ENCODE measurements around the gene EPM2A.

EPM2A gene

GRCh38 chr6:145602726-145603326, 132.5 kb downstream of the EPM2A start:
- no peak for DNase-seq (ENCODE audit: low read depth)

DNA sequence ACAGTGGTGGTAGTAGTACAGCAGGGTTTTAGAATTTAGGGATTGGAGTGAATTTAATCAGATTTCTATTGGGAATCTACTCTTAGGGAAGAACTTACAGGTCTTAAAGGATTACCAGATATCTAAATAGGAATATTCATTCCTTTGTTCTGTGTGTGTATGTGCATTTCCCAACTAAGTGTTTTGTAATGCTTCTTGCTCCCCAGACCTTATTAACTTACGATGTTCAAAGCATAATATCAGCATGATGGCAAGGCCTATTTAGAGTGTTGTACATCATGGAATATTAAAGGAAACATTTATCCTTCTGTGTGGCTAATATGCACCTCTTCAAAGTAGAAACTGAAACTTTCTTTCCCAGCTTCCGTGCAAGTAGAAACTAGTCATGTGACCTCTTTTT, 133.9 kb downstream of the EPM2A start:
- DNase-seq (ENCODE audit: low read depth), result no peak

- no peak for DNase-seq (ENCODE audit: low read depth)
Observed at GRCh38 chr6:145600299-145600698, 135.0 kb downstream of the EPM2A start.

DNA sequence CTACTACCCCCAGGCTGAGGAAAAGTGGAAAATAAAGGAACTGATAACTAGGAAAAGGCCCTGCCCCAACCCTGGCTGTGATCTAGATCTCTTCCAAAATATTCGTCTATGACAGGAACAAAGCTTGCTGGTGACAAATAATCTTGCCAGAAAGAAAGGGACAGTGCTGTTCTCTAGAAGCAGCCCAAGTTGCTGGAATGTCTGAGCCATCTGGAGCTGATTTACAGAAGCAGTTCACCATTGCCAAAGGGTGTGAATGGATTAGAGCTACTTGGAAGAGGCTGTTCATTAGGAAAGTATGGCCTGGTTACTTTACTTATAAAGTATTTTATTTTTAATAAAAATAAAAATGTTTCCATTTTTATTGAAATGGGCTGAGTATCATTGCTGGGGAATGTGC, 146.3 kb downstream of the EPM2A start:
- DNase-seq (ENCODE audit: low read depth), result no peak

- no peak for DNase-seq (ENCODE audit: low read depth)
Observed at GRCh38 chr6:145587334-145587733, 148.0 kb downstream of the EPM2A start.

DNA sequence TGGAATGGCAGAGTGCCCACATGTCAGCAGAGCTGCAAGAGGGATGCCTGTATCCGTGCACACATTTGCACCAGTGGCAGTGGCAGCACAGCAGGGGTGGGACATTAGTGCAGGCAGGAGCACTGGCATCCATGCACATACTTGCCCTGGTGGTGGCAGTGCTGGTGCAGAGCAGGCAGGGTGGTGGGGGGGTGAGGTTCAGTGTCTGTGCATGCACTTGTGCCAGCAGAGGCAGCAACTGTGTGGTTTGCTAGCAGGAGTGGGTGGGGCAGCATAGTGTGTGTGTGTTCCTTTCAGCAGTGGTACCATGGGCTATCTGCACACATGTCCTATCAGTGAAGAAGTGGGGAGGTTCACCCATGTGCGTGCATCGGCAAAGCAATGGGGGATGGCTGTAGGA, 151.6 kb downstream of the EPM2A start:
- no peak for DNase-seq (ENCODE audit: low read depth)
